DLD1 (cell line): ENCODE measurements around the gene TRIM64.
"Not testable (repeated sequence)": the region's sequence is repeated elsewhere in the genome, so short reads cannot be mapped to it uniquely, and the experiment has no call there.

ENCODE experiments used
- in situ Hi-C: cut with HindIII; loops from 2 replicates; pipeline ENCODE4 v1.10.0; 2017; ENCODE audit warnings: low sequenced_read_pairs

TRIM64 gene

GRCh38 chr11:89965737-89966136, at the start of gene TRIM64:
Gene TRIM64, plus strand, starts transcription at chr11:89966037. Its CDS starts 2,467 bp downstream, at chr11:89968504.
- in situ Hi-C loops: not testable (repeated sequence)

GRCh38 chr11:89922195-89922660, 43.6 kb upstream of the TRIM64 start, which contains the start of gene TRIM49D1:
Gene TRIM49D1, minus strand, starts transcription at chr11:89922245. Its CDS starts 4,535 bp downstream, at chr11:89917710.
- in situ Hi-C loops: no loop called here

- in situ Hi-C loops: not testable (repeated sequence)
Observed at GRCh38 chr11:89923764-89924163, 42.1 kb upstream of the TRIM64 start, which contains the start of gene TRIM49D2. Gene TRIM49D2, plus strand, starts transcription at chr11:89924064. Its CDS starts 2,698 bp downstream, at chr11:89926762.

GRCh38 chr11:89960833-89961232, 5.0 kb upstream of the TRIM64 start:
- in situ Hi-C loops: not testable (repeated sequence)
